HepG2 (cell line): ENCODE results near the gene ADAM15. TPM values are rescaled to one million over a fixed set of nuclear protein-coding genes. Genes with fewer than 3 reads are reported as not detected.

ENCODE experiments used
- ARNT2 ChIP-seq: sonication (generic); formaldehyde crosslinking; IDR thresholded peaks from 2 replicates; pipeline ENCODE4 v1.8.0; 2022; ENCODE audit warnings: mild to moderate bottlenecking, low read depth, missing genetic modification reagents, moderate library complexity
- ASH2L ChIP-seq: fragments of 300-600, 200-600 bp; sonication (generic); IDR thresholded peaks from 2 replicates; pipeline ENCODE4 v1.7.0; 2017; ENCODE audit warnings: low read depth, mild to moderate bottlenecking, moderate library complexity, mixed read lengths, low read length; ENCODE audit not compliant: insufficient read length
- CAMTA2 ChIP-seq: sonication (generic); formaldehyde crosslinking; IDR thresholded peaks from 2 replicates; pipeline ENCODE4 v1.4.0; 2020; ENCODE audit warnings: mild to moderate bottlenecking, missing genetic modification reagents, borderline replicate concordance
- DNMT1 ChIP-seq: sonication (generic); formaldehyde crosslinking; IDR thresholded peaks from 2 replicates; pipeline ENCODE4 v1.5.1; 2020; ENCODE audit warnings: mild to moderate bottlenecking, missing genetic modification reagents
- ERF ChIP-seq: IDR thresholded peaks from 2 replicates; pipeline ENCODE4 v1.6.1; 2018; ENCODE audit warnings: missing biosample characterization, missing genetic modification reagents
- FOXA1 ChIP-seq, 2 experiments: fragments of 450-650 bp in 1 of 2; sonication (generic) in 1 of 2; formaldehyde crosslinking in 1 of 2; IDR thresholded peaks; 2 replicates each; pipeline versions ENCODE4 v1.4.0 to v1.6.1; 2016 to 2020; ENCODE audit warnings: missing genetic modification reagents in 1 of 2
- GABPB1 ChIP-seq: IDR thresholded peaks from 2 replicates; pipeline ENCODE4 v1.6.1; 2016; ENCODE audit warnings: mild to moderate bottlenecking, missing genetic modification reagents, moderate library complexity, missing compliant biosample characterization
- GTF2F1 ChIP-seq: fragments of 150-350 bp; IDR thresholded peaks from 2 replicates; pipeline ENCODE4 v1.6.1; 2014; ENCODE audit warnings: low read length
- HDAC1 ChIP-seq: sonication (generic); formaldehyde crosslinking; IDR thresholded peaks from 2 replicates; pipeline ENCODE4 v1.5.1; 2020; ENCODE audit warnings: mild to moderate bottlenecking, missing genetic modification reagents
- ISL2 ChIP-seq: sonication (generic); formaldehyde crosslinking; IDR thresholded peaks from 2 replicates; pipeline ENCODE4 v1.5.0; 2020; ENCODE audit warnings: missing genetic modification reagents
- KLF15 ChIP-seq: sonication (generic); formaldehyde crosslinking; IDR thresholded peaks from 2 replicates; pipeline ENCODE4 v1.8.1; 2023; ENCODE audit warnings: borderline replicate concordance, mild to moderate bottlenecking, inconsistent platforms, missing genetic modification reagents, mixed read lengths
- MAZ ChIP-seq, 2 experiments: sonication (generic) in 1 of 2; formaldehyde crosslinking in 1 of 2; IDR thresholded peaks; 2 replicates each; pipeline versions ENCODE4 v1.5.0 to v1.6.1; 2012 to 2020; ENCODE audit warnings: low read depth in 2 of 2, mild to moderate bottlenecking in 2 of 2, borderline replicate concordance in 1 of 2, improper control_type of control experiment in 1 of 2, low read length in 1 of 2, missing genetic modification reagents in 1 of 2, moderate library complexity in 1 of 2
- RARA ChIP-seq: IDR thresholded peaks from 2 replicates; pipeline ENCODE4 v1.6.1; 2016; ENCODE audit warnings: missing genetic modification reagents, missing compliant biosample characterization
- RFX3 ChIP-seq: IDR thresholded peaks from 2 replicates; pipeline ENCODE4 v1.6.1; 2016; ENCODE audit warnings: missing biosample characterization, missing genetic modification reagents
- SMAD1 ChIP-seq: sonication (generic); formaldehyde crosslinking; IDR thresholded peaks from 2 replicates; pipeline ENCODE4 v1.4.0; 2020; ENCODE audit warnings: missing genetic modification reagents, low read depth, mild to moderate bottlenecking, borderline replicate concordance
- SYNCRIP ChIP-seq: fragments of 200-400 bp; formaldehyde crosslinking; IDR thresholded peaks from 2 replicates; pipeline ENCODE4 v1.6.1; 2018; ENCODE audit warnings: mild to moderate bottlenecking, low read depth, low read length; ENCODE audit not compliant: insufficient read depth
- ZFP62 ChIP-seq: sonication (generic); formaldehyde crosslinking; IDR thresholded peaks from 2 replicates; pipeline ENCODE4 v1.4.0; 2020; ENCODE audit warnings: missing genetic modification reagents
- ZNF225 ChIP-seq: sonication (generic); formaldehyde crosslinking; IDR thresholded peaks from 2 replicates; pipeline ENCODE4 v1.4.0; 2020; ENCODE audit warnings: mild to moderate bottlenecking, missing genetic modification reagents
- ZNF253 ChIP-seq: sonication (generic); formaldehyde crosslinking; IDR thresholded peaks from 2 replicates; pipeline ENCODE4 v1.8.0; 2022; ENCODE audit warnings: mild to moderate bottlenecking, missing genetic modification reagents, borderline replicate concordance
- ZSCAN22 ChIP-seq: sonication (generic); formaldehyde crosslinking; IDR thresholded peaks from 2 replicates; pipeline ENCODE4 v1.4.0; 2020; ENCODE audit warnings: mild to moderate bottlenecking, missing genetic modification reagents
- polyA plus RNA-seq, 8 experiments: library from polyadenylated mRNA; depleted of rRNA in 3 of 8; stranded (reverse) in 7 of 8; unstranded in 1 of 8; fragments of >200 nt; fragmentation: Illumina TruSeq in 4 of 8; extraction: Trizol in 4 of 8; gene quantifications; 2 replicates each; pipeline versions ENCODE4 v1.2.1 to v1.2.3, GENCODE V29; 2011 to 2016; ENCODE audit warnings: low read depth in 4 of 8, missing spikeins in 1 of 8, mixed read lengths in 1 of 8; ENCODE audit not compliant: insufficient read depth in 1 of 8
- total RNA-seq, 5 experiments: library from RNA; depleted of rRNA; stranded (reverse); fragments of >200 nt; fragmentation: Illumina TruSeq; extraction: Trizol; gene quantifications; 2 replicates each; pipeline ENCODE4 v1.2.3, GENCODE V29; 2016; ENCODE audit warnings: low read depth in 1 of 5
- TF ChIP-seq, protein P1 (sequence below), 2 experiments: IDR thresholded peaks; 2 replicates each; pipeline ENCODE4 v1.6.1; 2011 to 2012; ENCODE audit warnings: low read length in 2 of 2, borderline replicate concordance in 1 of 2, low read depth in 1 of 2, mild to moderate bottlenecking in 1 of 2, moderate library complexity in 1 of 2
- TF ChIP-seq, protein P2 (sequence below): sonication (generic); formaldehyde crosslinking; IDR thresholded peaks from 2 replicates; pipeline ENCODE4 v1.4.0; 2020; ENCODE audit warnings: mild to moderate bottlenecking, missing genetic modification reagents
- TF ChIP-seq, protein P3 (sequence below): sonication (generic); formaldehyde crosslinking; IDR thresholded peaks from 2 replicates; pipeline ENCODE4 v1.4.0; 2020; ENCODE audit warnings: missing genetic modification reagents

ADAM15 gene
- total and polyA plus RNA-seq, 2 of the 13 experiments (the other 11 are each of a cell fraction or from before 2014, with no cell fraction given): 17.9 to 25.6 TPM

DNA sequence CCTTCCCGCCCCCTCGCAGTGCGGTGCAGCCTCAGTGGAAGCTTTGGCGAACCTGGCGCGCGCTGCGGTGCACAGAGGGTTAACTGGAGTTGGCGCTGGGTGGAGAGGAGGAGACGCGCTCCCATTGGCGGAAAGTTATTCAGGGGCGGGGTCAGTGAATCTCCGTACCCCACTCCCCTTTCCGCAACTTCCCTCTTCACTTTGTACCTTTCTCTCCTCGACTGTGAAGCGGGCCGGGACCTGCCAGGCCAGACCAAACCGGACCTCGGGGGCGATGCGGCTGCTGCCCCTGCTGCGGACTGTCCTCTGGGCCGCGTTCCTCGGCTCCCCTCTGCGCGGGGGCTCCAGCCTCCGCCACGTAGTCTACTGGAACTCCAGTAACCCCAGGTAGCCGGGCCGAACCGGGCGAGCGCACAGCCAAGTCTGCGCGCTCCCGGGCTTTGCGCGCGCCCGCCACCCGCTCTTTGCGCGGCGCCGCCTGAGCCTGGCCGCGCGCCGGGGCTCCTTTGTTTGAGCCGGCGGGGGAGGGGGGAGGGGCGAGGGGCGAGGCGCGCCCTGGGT, 12.5 kb downstream of the ADAM15 start, which contains the start of gene EFNA4 (continued):
- peak; percentile 38; the same call in 1 of the 2 replicates for TF ChIP-seq ZNF253 (CRISPR knock-in tag)
- TF ChIP-seq MAZ (IDR thresholded peaks at IDR 0.05; ENCODE audit: borderline replicate concordance, low read depth, low read length): no peak; the same call in 1 of the 2 replicates
- peak; percentile 31 for TF ChIP-seq MAZ (CRISPR knock-in tag; IDR thresholded peaks at IDR 0.05; ENCODE audit: low read depth)
- 0 out of 2 replicates have a peak, but pooled peaks have one; percentile 21 for TF ChIP-seq ERF (CRISPR knock-in tag)
- no peak for TF ChIP-seq SYNCRIP
- no peak for TF ChIP-seq RFX3 (CRISPR knock-in tag)
- 0 out of 2 replicates have a peak, but pooled peaks have one; percentile 68 for TF ChIP-seq SMAD1
- TF ChIP-seq, protein P1, sequence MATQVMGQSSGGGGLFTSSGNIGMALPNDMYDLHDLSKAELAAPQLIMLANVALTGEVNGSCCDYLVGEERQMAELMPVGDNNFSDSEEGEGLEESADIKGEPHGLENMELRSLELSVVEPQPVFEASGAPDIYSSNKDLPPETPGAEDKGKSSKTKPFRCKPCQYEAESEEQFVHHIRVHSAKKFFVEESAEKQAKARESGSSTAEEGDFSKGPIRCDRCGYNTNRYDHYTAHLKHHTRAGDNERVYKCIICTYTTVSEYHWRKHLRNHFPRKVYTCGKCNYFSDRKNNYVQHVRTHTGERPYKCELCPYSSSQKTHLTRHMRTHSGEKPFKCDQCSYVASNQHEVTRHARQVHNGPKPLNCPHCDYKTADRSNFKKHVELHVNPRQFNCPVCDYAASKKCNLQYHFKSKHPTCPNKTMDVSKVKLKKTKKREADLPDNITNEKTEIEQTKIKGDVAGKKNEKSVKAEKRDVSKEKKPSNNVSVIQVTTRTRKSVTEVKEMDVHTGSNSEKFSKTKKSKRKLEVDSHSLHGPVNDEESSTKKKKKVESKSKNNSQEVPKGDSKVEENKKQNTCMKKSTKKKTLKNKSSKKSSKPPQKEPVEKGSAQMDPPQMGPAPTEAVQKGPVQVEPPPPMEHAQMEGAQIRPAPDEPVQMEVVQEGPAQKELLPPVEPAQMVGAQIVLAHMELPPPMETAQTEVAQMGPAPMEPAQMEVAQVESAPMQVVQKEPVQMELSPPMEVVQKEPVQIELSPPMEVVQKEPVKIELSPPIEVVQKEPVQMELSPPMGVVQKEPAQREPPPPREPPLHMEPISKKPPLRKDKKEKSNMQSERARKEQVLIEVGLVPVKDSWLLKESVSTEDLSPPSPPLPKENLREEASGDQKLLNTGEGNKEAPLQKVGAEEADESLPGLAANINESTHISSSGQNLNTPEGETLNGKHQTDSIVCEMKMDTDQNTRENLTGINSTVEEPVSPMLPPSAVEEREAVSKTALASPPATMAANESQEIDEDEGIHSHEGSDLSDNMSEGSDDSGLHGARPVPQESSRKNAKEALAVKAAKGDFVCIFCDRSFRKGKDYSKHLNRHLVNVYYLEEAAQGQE (IDR thresholded peaks at IDR 0.05; ENCODE audit: borderline replicate concordance in 1 of 2, low read depth in 1 of 2, low read length in 2 of 2): no peak
- no peak for TF ChIP-seq ZNF225 (CRISPR knock-in tag)
- TF ChIP-seq FOXA1 (IDR thresholded peaks at IDR 0.05): no peak
- TF ChIP-seq FOXA1 (CRISPR knock-in tag; IDR thresholded peaks at IDR 0.05): no peak
- no peak for TF ChIP-seq ZSCAN22 (CRISPR knock-in tag)
- no peak for TF ChIP-seq DNMT1 (CRISPR knock-in tag)
- TF ChIP-seq GTF2F1: no peak
- 0 out of 2 replicates have a peak, but pooled peaks have one; percentile 9 for TF ChIP-seq RARA (CRISPR knock-in tag)
- TF ChIP-seq, protein P2, sequence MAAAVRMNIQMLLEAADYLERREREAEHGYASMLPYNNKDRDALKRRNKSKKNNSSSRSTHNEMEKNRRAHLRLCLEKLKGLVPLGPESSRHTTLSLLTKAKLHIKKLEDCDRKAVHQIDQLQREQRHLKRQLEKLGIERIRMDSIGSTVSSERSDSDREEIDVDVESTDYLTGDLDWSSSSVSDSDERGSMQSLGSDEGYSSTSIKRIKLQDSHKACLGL: peak; percentile 53; the same call in 1 of the 2 replicates
- TF ChIP-seq ARNT2 (CRISPR knock-in tag): 0 out of 2 replicates have a peak, but pooled peaks have one; percentile 41
- no peak for TF ChIP-seq CAMTA2
- TF ChIP-seq ASH2L: peak; percentile 70
- peak; percentile 61 for TF ChIP-seq GABPB1 (CRISPR knock-in tag)
- TF ChIP-seq HDAC1: peak; percentile 70
- peak; percentile 70; the same call in 1 of the 2 replicates for TF ChIP-seq KLF15 (CRISPR knock-in tag)
- TF ChIP-seq, protein P3, sequence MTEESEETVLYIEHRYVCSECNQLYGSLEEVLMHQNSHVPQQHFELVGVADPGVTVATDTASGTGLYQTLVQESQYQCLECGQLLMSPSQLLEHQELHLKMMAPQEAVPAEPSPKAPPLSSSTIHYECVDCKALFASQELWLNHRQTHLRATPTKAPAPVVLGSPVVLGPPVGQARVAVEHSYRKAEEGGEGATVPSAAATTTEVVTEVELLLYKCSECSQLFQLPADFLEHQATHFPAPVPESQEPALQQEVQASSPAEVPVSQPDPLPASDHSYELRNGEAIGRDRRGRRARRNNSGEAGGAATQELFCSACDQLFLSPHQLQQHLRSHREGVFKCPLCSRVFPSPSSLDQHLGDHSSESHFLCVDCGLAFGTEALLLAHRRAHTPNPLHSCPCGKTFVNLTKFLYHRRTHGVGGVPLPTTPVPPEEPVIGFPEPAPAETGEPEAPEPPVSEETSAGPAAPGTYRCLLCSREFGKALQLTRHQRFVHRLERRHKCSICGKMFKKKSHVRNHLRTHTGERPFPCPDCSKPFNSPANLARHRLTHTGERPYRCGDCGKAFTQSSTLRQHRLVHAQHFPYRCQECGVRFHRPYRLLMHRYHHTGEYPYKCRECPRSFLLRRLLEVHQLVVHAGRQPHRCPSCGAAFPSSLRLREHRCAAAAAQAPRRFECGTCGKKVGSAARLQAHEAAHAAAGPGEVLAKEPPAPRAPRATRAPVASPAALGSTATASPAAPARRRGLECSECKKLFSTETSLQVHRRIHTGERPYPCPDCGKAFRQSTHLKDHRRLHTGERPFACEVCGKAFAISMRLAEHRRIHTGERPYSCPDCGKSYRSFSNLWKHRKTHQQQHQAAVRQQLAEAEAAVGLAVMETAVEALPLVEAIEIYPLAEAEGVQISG (CRISPR knock-in tag): peak; percentile 46; the same call in 1 of the 2 replicates
- 0 out of 2 replicates have a peak, but pooled peaks have one; percentile 25 for TF ChIP-seq ISL2
- TF ChIP-seq ZFP62 (CRISPR knock-in tag): no peak
